Endothelial cell of umbilical vein (primary cell): Measurements from ENCODE around the gene MPG. TPM values are rescaled to one million over a fixed set of nuclear protein-coding genes. Genes with fewer than 3 reads are reported as not detected.

Experiments
- BruUV-seq: library from RNA; stranded (reverse); fragments of 400-500 nt; replicated peaks from 2 replicates; lab custom pipeline; 2021; lab: Mats Ljungman, UMichigan
- CTCF ChIA-PET: fragments of 300-600, 350-600 bp; sonication (Branson Sonifier 250); formaldehyde crosslinking; loops from one replicate; lab custom pipeline; 2021; ENCODE audit warnings: antibody characterized with exemption, inconsistent platforms; lab: Charles Lee
- POLR2A ChIA-PET: fragments of 300-600, 350-600 bp; sonication (Branson Sonifier 250); formaldehyde crosslinking; loops from one replicate; lab custom pipeline; 2021; ENCODE audit warnings: antibody characterized with exemption, inconsistent platforms; lab: Charles Lee
- DNase-seq: peaks from one replicate; pipeline ENCODE4 v3.0.0-alpha.2; 2011; ENCODE audit warnings: low read depth, low spot score
- FAIRE-seq: peaks from 2 replicates; lab custom pipeline; 2011; peaks lifted over from hg19 to GRCh38; lab: Jason Lieb, UNC
- H2AFZ ChIP-seq: 2 replicates; pipeline ENCODE4 v1.6.0; 2012; ENCODE audit warnings: low read depth, low read length, control low read depth, inconsistent platforms
- H3K27ac ChIP-seq: 2 replicates; pipeline ENCODE4 v1.5.1; 2011; ENCODE audit warnings: low read depth, mild to moderate bottlenecking, control low read depth, low read length, moderate library complexity; ENCODE audit not compliant: insufficient read depth
- H3K27me3 ChIP-seq, 2 experiments: 2 replicates each; pipeline versions ENCODE4 v1.6.0 to v1.6.1; 2011; ENCODE audit warnings: low read length in 2 of 2, mixed read lengths in 1 of 2; ENCODE audit not compliant: control insufficient read depth in 2 of 2, insufficient read depth in 2 of 2
- H3K36me3 ChIP-seq, 2 experiments: 2 replicates in 1 of 2; 3 replicates in 1 of 2; pipeline ENCODE4 v1.5.1; 2011; ENCODE audit warnings: low read length in 2 of 2, mild to moderate bottlenecking in 1 of 2, moderate library complexity in 1 of 2; ENCODE audit not compliant: control insufficient read depth in 2 of 2, insufficient read depth in 2 of 2; ENCODE audit errors: extremely low read depth in 1 of 2
- H3K4me1 ChIP-seq: 3 replicates; pipeline ENCODE4 v1.5.1; 2011; ENCODE audit warnings: mild to moderate bottlenecking, low read length; ENCODE audit not compliant: control insufficient read depth, insufficient read depth; ENCODE audit errors: extremely low read depth
- H3K4me2 ChIP-seq: 2 replicates; pipeline ENCODE4 v1.6.1; 2011; ENCODE audit warnings: low read length, control low read depth, mixed read lengths; ENCODE audit not compliant: insufficient read depth
- H3K4me3 ChIP-seq, 3 experiments: fragments of 200-600 bp in 1 of 3; sonication (generic), shearing (Covaris generic) in 1 of 3; replicated peaks in 1 of 3; 2 replicates each; pipeline ENCODE4 v1.5.1; 2011 to 2016; ENCODE audit warnings: control low read depth in 3 of 3, low read length in 3 of 3, mild to moderate bottlenecking in 2 of 3, inconsistent platforms in 1 of 3, low read depth in 1 of 3, moderate library complexity in 1 of 3; ENCODE audit not compliant: insufficient read depth in 1 of 3
- H3K79me2 ChIP-seq: 2 replicates; pipeline ENCODE4 v1.6.0; 2012; ENCODE audit warnings: low read length, inconsistent platforms; ENCODE audit not compliant: control insufficient read depth, insufficient read depth
- H3K9ac ChIP-seq: replicated peaks from 2 replicates; pipeline ENCODE3; 2011; ENCODE audit warnings: low read length, control low read depth; ENCODE audit not compliant: insufficient read depth; ENCODE audit errors: extremely low read depth
- H3K9me1 ChIP-seq: replicated peaks from 3 replicates; pipeline ENCODE4 v1.6.0; 2011; ENCODE audit warnings: mild to moderate bottlenecking, low read length; ENCODE audit not compliant: control insufficient read depth, insufficient read depth; ENCODE audit errors: extremely low read depth
- H3K9me3 ChIP-seq: replicated peaks from 2 replicates; pipeline ENCODE4 v1.5.1; 2012; ENCODE audit warnings: low read length, inconsistent platforms; ENCODE audit not compliant: control insufficient read depth, insufficient read depth
- H4K20me1 ChIP-seq: replicated peaks from 2 replicates; pipeline ENCODE3; 2011; ENCODE audit warnings: mild to moderate bottlenecking, low read length; ENCODE audit not compliant: control insufficient read depth, insufficient read depth; ENCODE audit errors: extremely low read depth
- CTCF ChIP-seq, 2 donors: IDR thresholded peaks; 1 replicate in 1 of 2; 2 replicates in 1 of 2; pipeline ENCODE4 v1.5.1; 2011; ENCODE audit warnings: low read length in 2 of 2, mild to moderate bottlenecking in 2 of 2, moderate library complexity in 2 of 2, control low read depth in 1 of 2, inconsistent platforms in 1 of 2, low read depth in 1 of 2; ENCODE audit not compliant: insufficient read depth in 1 of 2; ENCODE audit errors: extremely low read depth in 1 of 2
- MYC ChIP-seq: IDR thresholded peaks from one replicate; pipeline ENCODE4 v1.6.1; 2011; ENCODE audit warnings: mild to moderate bottlenecking, low read depth, low read length
- dilution Hi-C: fragments of 300-500 bp; cut with MboI; formaldehyde crosslinking; loops from one replicate; pipeline ENCODE4 v1.15.0; 2019; ENCODE audit warnings: low sequenced_read_pairs; ENCODE audit not compliant: extremely low pct_ligation_motif_present
- intact Hi-C: fragments of 100-400 bp; cut with micrococcal nuclease; formaldehyde crosslinking; loops from one replicate; pipeline ENCODE4 v1.10.0; 2022
- polyA plus RNA-seq, 4 experiments: library from polyadenylated mRNA; depleted of rRNA in 3 of 4; stranded (reverse) in 3 of 4; unstranded in 1 of 4; fragments of >200 nt; gene quantifications; 2 replicates each; pipeline versions ENCODE4 v1.2.1 to v1.2.3, GENCODE V29; 2011 to 2012; ENCODE audit warnings: missing spikeins in 1 of 4
- total RNA-seq: library from RNA; stranded (reverse); gene quantifications from 2 replicates; pipeline ENCODE4 v1.2.3, GENCODE V29; 2021

Gene MPG
- total and polyA plus RNA-seq, 2 donors (not counting 3 experiments of a cell fraction or from before 2014, with no cell fraction given), result 70.5 to 140 TPM

GRCh38 chr16:75580-76501 is 2.2 kb upstream of the MPG start:
- Histone ChIP-seq H4K20me1 (no peaks in the 10 kb centered on the region), H3K36me3 (peaks cover 4 to 6% of the 10 kb centered on the region in 2 experiments), H3K79me2 (peaks cover 15% of the 10 kb centered on the region), H3K27me3 (no peaks in the 10 kb centered on the region), H3K4me3 (no peak overlapping the region), H2AFZ (no peak overlapping the region), H3K9ac (peak overlapping the region; percentile 32), H3K9me1 (no peaks in the 10 kb centered on the region), H3K27ac (peak overlapping the region; percentile 92), H3K4me2 (no peak overlapping the region), H3K4me1 (peaks cover 41% of the 10 kb centered on the region), H3K9me3 (no peaks in the 10 kb centered on the region)
- peak; percentile 33 for FAIRE-seq
- intact Hi-C loops (loop anchor here (1.0 to 2.0 kb wide), 2 partner anchors 8 to 23 kb away; partner anchors contain the start of genes POLR3K and SNRNP25), dilution Hi-C loops (no loop called here)
- peak in 1 of 2 donors; percentile 22 for TF ChIP-seq CTCF (IDR thresholded peaks at IDR 0.05; ENCODE audit: extremely low read depth in 1 of 2, insufficient read depth in 1 of 2, low read depth in 1 of 2, low read length in 2 of 2)
- TF ChIP-seq MYC, result no peak
- peak; percentile 41 for DNase-seq
- BruUV-seq, result no TSS peak
- ChIA-PET POLR2A (no interaction called here), CTCF (interaction anchor here (0.5 to 18.5 kb wide), 4 partner anchors 10 to 1853 kb away, joined by 4 to 790 read pairs (median 34); no protein-coding TSS in a partner anchor)
